Stomach (tissue), 4 donors: Measurements from ENCODE around the gene MCTP2.

Source experiments
- POLR2A ChIP-seq, 4 donors: fragments of 450-650 bp; IDR thresholded peaks; one replicate each; pipeline ENCODE4 v1.6.1; 2016; ENCODE audit warnings: antibody characterized with exemption in 4 of 4, control low read depth in 2 of 4, mild to moderate bottlenecking in 1 of 4, moderate library complexity in 1 of 4
- POLR2AphosphoS5 ChIP-seq, 3 donors: sonication (generic); formaldehyde crosslinking; IDR thresholded peaks; one replicate each; pipeline ENCODE4 v1.6.1; 2016; ENCODE audit warnings: antibody characterized with exemption in 3 of 3
- TF ChIP-seq, protein P1 (sequence below), 7 experiments: fragments of 450-650 bp in 4 of 7; fragments of 200-600 bp in 3 of 7; sonication (generic) in 3 of 7; IDR thresholded peaks; one replicate each; pipeline ENCODE4 v1.5.1; 2016 to 2019; ENCODE audit warnings: antibody characterized with exemption in 7 of 7, control low read depth in 2 of 7, mild to moderate bottlenecking in 1 of 7

DNA sequence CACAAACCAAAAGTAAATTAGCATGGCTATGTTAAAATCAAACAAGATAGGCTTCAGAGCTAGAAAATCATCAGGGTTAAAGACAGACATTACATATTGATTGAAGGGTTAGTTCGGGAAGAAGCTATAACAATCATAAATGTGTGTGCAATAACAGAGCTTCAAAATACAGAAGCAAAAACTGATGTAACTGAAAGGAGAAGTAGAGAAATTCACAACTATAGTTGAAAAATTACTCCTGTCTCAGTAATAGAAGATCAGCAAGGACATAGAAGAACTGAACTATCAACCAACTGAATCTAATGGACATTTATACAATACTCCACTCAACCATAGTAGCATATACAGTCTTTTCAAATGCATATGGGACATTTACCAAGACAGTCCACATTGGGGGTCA, 59.4 kb downstream of the MCTP2 start:
- TF ChIP-seq, protein P1, sequence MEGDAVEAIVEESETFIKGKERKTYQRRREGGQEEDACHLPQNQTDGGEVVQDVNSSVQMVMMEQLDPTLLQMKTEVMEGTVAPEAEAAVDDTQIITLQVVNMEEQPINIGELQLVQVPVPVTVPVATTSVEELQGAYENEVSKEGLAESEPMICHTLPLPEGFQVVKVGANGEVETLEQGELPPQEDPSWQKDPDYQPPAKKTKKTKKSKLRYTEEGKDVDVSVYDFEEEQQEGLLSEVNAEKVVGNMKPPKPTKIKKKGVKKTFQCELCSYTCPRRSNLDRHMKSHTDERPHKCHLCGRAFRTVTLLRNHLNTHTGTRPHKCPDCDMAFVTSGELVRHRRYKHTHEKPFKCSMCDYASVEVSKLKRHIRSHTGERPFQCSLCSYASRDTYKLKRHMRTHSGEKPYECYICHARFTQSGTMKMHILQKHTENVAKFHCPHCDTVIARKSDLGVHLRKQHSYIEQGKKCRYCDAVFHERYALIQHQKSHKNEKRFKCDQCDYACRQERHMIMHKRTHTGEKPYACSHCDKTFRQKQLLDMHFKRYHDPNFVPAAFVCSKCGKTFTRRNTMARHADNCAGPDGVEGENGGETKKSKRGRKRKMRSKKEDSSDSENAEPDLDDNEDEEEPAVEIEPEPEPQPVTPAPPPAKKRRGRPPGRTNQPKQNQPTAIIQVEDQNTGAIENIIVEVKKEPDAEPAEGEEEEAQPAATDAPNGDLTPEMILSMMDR (IDR thresholded peaks at IDR 0.05) = no peak
- TF ChIP-seq POLR2A (IDR thresholded peaks at IDR 0.05) (no peak), POLR2AphosphoS5 (IDR thresholded peaks at IDR 0.05) (no peak)
